Measurements from ENCODE around the gene LPCAT1.
A peak's percentile ranks its signal among the peaks of the same experiment; 100 is the strongest.
"Not testable (repeated sequence)": the region's sequence is repeated elsewhere in the genome, so short reads cannot be mapped to it uniquely, and the experiment has no call there.

The LPCAT1 gene

GRCh38 chr5:1430121-1430795, 93.5 kb downstream of the LPCAT1 start:
- peaks cover 24% of the 10 kb centered on the region for H3K9me3 Mint-ChIP-seq
- H3K27ac Mint-ChIP-seq, result no peak overlapping the region
- no peaks in the 10 kb centered on the region for H3K36me3 Mint-ChIP-seq
- DNase-seq (ENCODE audit: low spot score in 2 of 2) (no peak), ATAC-seq (no peak)
- no peak overlapping the region for H3K4me3 Mint-ChIP-seq
- H3K4me1 Mint-ChIP-seq, result peaks cover 6% of the 10 kb centered on the region

GRCh38 chr5:1429496-1429895, 94.3 kb downstream of the LPCAT1 start:
- ATAC-seq (no peak), DNase-seq (ENCODE audit: low spot score in 2 of 2) (no peak)
- Mint-ChIP-seq H3K36me3 (no peaks in the 10 kb centered on the region), H3K4me1 (peaks cover 6% of the 10 kb centered on the region), H3K27ac (no peak overlapping the region), H3K9me3 (peaks cover 24% of the 10 kb centered on the region), H3K4me3 (no peak overlapping the region)

- DNase-seq (ENCODE audit: low spot score in 2 of 2), result no peak
- Mint-ChIP-seq H3K4me3 (no peak overlapping the region), H3K36me3 (no peaks in the 10 kb centered on the region), H3K9me3 (peaks cover 24% of the 10 kb centered on the region), H3K4me1 (peaks cover 10% of the 10 kb centered on the region), H3K27ac (no peak overlapping the region)
- no peak for ATAC-seq
These were observed 94.7 kb downstream of the LPCAT1 start for GRCh38 chr5:1429066-1429465.

- Mint-ChIP-seq H3K9me3 (peaks cover 21% of the 10 kb centered on the region), H3K27ac (no peak overlapping the region)
- ATAC-seq, result no peak
These were observed 95.7 kb downstream of the LPCAT1 start for GRCh38 chr5:1428107-1428506.

GRCh38 chr5:1424716-1425115, 99.0 kb downstream of the LPCAT1 start:
- no peak overlapping the region for H3K4me3 Mint-ChIP-seq
- peak overlapping the region; percentile 67 for H3K27ac Mint-ChIP-seq
- H3K36me3 Mint-ChIP-seq, result no peaks in the 10 kb centered on the region
- ATAC-seq (no peak), DNase-seq (ENCODE audit: low spot score in 2 of 2) (no peak)
- peaks cover 18% of the 10 kb centered on the region for H3K9me3 Mint-ChIP-seq
- H3K4me1 Mint-ChIP-seq, result peaks cover 5% of the 10 kb centered on the region

More at GRCh38 chr5:1428107-1428506, 95.7 kb downstream of the LPCAT1 start:
- Mint-ChIP-seq H3K4me1 (peaks cover 5% of the 10 kb centered on the region), H3K4me3 (no peak overlapping the region), H3K36me3 (no peaks in the 10 kb centered on the region)
- DNase-seq (ENCODE audit: low spot score in 2 of 2), result no peak

GRCh38 chr5:1423901-1424603, 99.7 kb downstream of the LPCAT1 start:
- no peak overlapping the region for H3K4me3 Mint-ChIP-seq
- H3K36me3 Mint-ChIP-seq, result no peaks in the 10 kb centered on the region
- H3K9me3 Mint-ChIP-seq, result peaks cover 14% of the 10 kb centered on the region
- H3K4me1 Mint-ChIP-seq, result peaks cover 5% of the 10 kb centered on the region
- no peak for DNase-seq (ENCODE audit: low spot score in 2 of 2)
- ATAC-seq, result no peak
- H3K27ac Mint-ChIP-seq, result peak overlapping the region; percentile 67

- ATAC-seq; H3K9me3 Mint-ChIP-seq; DNase-seq (ENCODE audit: low spot score in 2 of 2); H3K36me3 Mint-ChIP-seq; H3K4me1 Mint-ChIP-seq; H3K27ac Mint-ChIP-seq; H3K4me3 Mint-ChIP-seq: not testable (repeated sequence)
These were observed 101.2 kb downstream of the LPCAT1 start for GRCh38 chr5:1422522-1422921.

GRCh38 chr5:1421521-1422341, 102.0 kb downstream of the LPCAT1 start:
- Mint-ChIP-seq H3K36me3 (no peaks in the 10 kb centered on the region), H3K4me3 (no peak overlapping the region), H3K4me1 (peaks cover 5% of the 10 kb centered on the region), H3K27ac (no peak overlapping the region), H3K9me3 (peaks cover 5% of the 10 kb centered on the region)
- no peak for DNase-seq (ENCODE audit: low spot score in 2 of 2)
- no peak for ATAC-seq

- H3K9me3 Mint-ChIP-seq, result no peaks in the 10 kb centered on the region
- H3K27ac Mint-ChIP-seq, result no peak overlapping the region
- ATAC-seq, result no peak
- H3K4me1 Mint-ChIP-seq, result peaks cover 5% of the 10 kb centered on the region
- H3K36me3 Mint-ChIP-seq, result no peaks in the 10 kb centered on the region
- no peak overlapping the region for H3K4me3 Mint-ChIP-seq
- no peak for DNase-seq (ENCODE audit: low spot score in 2 of 2)
These were observed 103.3 kb downstream of the LPCAT1 start for GRCh38 chr5:1420211-1421195.

GRCh38 chr5:1419476-1420210, 104.1 kb downstream of the LPCAT1 start:
- peaks cover 5% of the 10 kb centered on the region for H3K4me1 Mint-ChIP-seq
- H3K4me3 Mint-ChIP-seq, result no peak overlapping the region
- DNase-seq (ENCODE audit: low spot score in 2 of 2) (no peak), ATAC-seq (no peak)
- H3K36me3 Mint-ChIP-seq, result no peaks in the 10 kb centered on the region
- H3K9me3 Mint-ChIP-seq, result no peaks in the 10 kb centered on the region
- no peak overlapping the region for H3K27ac Mint-ChIP-seq

GRCh38 chr5:1418921-1419280, 104.9 kb downstream of the LPCAT1 start:
- no peaks in the 10 kb centered on the region for H3K9me3 Mint-ChIP-seq
- DNase-seq (ENCODE audit: low spot score in 2 of 2) (no peak), ATAC-seq (no peak)
- no peaks in the 10 kb centered on the region for H3K36me3 Mint-ChIP-seq
- no peak overlapping the region for H3K4me3 Mint-ChIP-seq
- no peaks in the 10 kb centered on the region for H3K4me1 Mint-ChIP-seq
- H3K27ac Mint-ChIP-seq, result no peak overlapping the region

GRCh38 chr5:1418238-1418920, 105.4 kb downstream of the LPCAT1 start:
- Mint-ChIP-seq H3K9me3 (no peaks in the 10 kb centered on the region), H3K4me3 (no peak overlapping the region), H3K36me3 (no peaks in the 10 kb centered on the region), H3K4me1 (no peaks in the 10 kb centered on the region), H3K27ac (no peak overlapping the region)
- DNase-seq (ENCODE audit: low spot score in 2 of 2) (no peak), ATAC-seq (no peak)

- DNase-seq (ENCODE audit: low spot score in 2 of 2) (no peak), ATAC-seq (no peak)
- H3K36me3 Mint-ChIP-seq, result no peaks in the 10 kb centered on the region
- no peak overlapping the region for H3K4me3 Mint-ChIP-seq
- no peak overlapping the region for H3K27ac Mint-ChIP-seq
- no peaks in the 10 kb centered on the region for H3K4me1 Mint-ChIP-seq
- H3K9me3 Mint-ChIP-seq, result no peaks in the 10 kb centered on the region
These were observed 106.1 kb downstream of the LPCAT1 start for GRCh38 chr5:1417586-1418225.
